ENCODE measurements around the gene OAT.

Gene OAT

GRCh38 chr10:124376411-124376810, 42.3 kb downstream of the OAT start:
- TF ChIP-seq, protein P1, sequence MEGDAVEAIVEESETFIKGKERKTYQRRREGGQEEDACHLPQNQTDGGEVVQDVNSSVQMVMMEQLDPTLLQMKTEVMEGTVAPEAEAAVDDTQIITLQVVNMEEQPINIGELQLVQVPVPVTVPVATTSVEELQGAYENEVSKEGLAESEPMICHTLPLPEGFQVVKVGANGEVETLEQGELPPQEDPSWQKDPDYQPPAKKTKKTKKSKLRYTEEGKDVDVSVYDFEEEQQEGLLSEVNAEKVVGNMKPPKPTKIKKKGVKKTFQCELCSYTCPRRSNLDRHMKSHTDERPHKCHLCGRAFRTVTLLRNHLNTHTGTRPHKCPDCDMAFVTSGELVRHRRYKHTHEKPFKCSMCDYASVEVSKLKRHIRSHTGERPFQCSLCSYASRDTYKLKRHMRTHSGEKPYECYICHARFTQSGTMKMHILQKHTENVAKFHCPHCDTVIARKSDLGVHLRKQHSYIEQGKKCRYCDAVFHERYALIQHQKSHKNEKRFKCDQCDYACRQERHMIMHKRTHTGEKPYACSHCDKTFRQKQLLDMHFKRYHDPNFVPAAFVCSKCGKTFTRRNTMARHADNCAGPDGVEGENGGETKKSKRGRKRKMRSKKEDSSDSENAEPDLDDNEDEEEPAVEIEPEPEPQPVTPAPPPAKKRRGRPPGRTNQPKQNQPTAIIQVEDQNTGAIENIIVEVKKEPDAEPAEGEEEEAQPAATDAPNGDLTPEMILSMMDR (IDR thresholded peaks at IDR 0.05; ENCODE audit: insufficient read depth, low read length): no peak
- no peak for TF ChIP-seq GABPA (IDR thresholded peaks at IDR 0.05; ENCODE audit: low read depth)
- no peak for TF ChIP-seq SPI1 (IDR thresholded peaks at IDR 0.05; ENCODE audit: borderline replicate concordance, low read depth)
- TF ChIP-seq, protein P2, sequence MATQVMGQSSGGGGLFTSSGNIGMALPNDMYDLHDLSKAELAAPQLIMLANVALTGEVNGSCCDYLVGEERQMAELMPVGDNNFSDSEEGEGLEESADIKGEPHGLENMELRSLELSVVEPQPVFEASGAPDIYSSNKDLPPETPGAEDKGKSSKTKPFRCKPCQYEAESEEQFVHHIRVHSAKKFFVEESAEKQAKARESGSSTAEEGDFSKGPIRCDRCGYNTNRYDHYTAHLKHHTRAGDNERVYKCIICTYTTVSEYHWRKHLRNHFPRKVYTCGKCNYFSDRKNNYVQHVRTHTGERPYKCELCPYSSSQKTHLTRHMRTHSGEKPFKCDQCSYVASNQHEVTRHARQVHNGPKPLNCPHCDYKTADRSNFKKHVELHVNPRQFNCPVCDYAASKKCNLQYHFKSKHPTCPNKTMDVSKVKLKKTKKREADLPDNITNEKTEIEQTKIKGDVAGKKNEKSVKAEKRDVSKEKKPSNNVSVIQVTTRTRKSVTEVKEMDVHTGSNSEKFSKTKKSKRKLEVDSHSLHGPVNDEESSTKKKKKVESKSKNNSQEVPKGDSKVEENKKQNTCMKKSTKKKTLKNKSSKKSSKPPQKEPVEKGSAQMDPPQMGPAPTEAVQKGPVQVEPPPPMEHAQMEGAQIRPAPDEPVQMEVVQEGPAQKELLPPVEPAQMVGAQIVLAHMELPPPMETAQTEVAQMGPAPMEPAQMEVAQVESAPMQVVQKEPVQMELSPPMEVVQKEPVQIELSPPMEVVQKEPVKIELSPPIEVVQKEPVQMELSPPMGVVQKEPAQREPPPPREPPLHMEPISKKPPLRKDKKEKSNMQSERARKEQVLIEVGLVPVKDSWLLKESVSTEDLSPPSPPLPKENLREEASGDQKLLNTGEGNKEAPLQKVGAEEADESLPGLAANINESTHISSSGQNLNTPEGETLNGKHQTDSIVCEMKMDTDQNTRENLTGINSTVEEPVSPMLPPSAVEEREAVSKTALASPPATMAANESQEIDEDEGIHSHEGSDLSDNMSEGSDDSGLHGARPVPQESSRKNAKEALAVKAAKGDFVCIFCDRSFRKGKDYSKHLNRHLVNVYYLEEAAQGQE (IDR thresholded peaks at IDR 0.05; ENCODE audit: insufficient replicate concordance, low read depth): no peak
- TF ChIP-seq POLR2AphosphoS5 (IDR thresholded peaks at IDR 0.05; ENCODE audit: low read depth): no peak
- no peak for DNase-seq (ENCODE audit: low read depth in 1 of 2, low spot score in 1 of 2)
- no peak overlapping the region for H3K4me3 ChIP-seq (replicated peaks; ENCODE audit: insufficient read depth, low read length)
- H3K27ac ChIP-seq (replicated peaks): no peak overlapping the region
- H3K27me3 ChIP-seq (ENCODE audit: insufficient read depth, poor library complexity, severe bottlenecking): peaks cover 9% of the 10 kb centered on the region

DNA sequence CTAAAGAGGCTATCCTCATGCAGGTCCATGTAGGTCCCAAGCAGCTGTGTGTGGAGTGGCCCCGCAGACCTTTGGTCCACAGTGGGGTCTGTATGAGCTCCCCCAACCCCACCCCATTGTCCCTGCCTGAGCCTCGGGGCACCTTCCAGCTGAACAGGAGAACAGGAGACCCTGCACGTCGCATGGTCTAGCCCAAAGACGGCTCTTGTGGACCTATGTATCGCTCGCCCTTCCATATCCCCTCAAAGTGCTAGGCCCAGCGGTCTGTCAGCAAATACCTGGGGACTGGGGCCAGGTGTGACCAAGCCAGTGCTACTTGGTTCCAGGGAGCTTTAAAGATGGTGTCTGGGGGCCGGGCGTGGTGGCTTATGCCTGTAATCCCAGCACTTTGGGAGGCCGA, 43.0 kb downstream of the OAT start:
- DNase-seq (ENCODE audit: low read depth in 1 of 2, low spot score in 1 of 2): no peak
- Histone ChIP-seq H3K4me3 (replicated peaks; ENCODE audit: insufficient read depth, low read length) (no peak overlapping the region), H3K27me3 (ENCODE audit: insufficient read depth, poor library complexity, severe bottlenecking) (peaks cover 3% of the 10 kb centered on the region), H3K27ac (replicated peaks) (no peak overlapping the region)
- no peak for TF ChIP-seq POLR2AphosphoS5 (IDR thresholded peaks at IDR 0.05; ENCODE audit: low read depth)
- no peak for TF ChIP-seq SPI1 (IDR thresholded peaks at IDR 0.05; ENCODE audit: borderline replicate concordance, low read depth)

DNA sequence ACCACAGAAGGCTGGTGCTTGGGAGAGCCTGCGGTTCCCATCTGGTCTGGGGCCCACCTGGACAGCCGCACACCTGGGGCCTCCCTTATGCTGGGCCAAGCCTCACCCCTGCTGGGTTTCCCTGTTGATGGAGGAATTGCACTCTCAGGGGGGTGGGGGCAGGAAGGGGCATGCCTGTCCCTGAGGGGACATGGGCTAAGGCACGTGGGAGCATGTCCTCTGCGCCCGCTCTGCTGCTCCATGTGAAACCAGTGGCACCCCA, 43.4 kb downstream of the OAT start:
- TF ChIP-seq, protein P1 (IDR thresholded peaks at IDR 0.05; ENCODE audit: insufficient read depth, low read length): no peak
- TF ChIP-seq GABPA (IDR thresholded peaks at IDR 0.05; ENCODE audit: low read depth) (no peak), POLR2AphosphoS5 (IDR thresholded peaks at IDR 0.05; ENCODE audit: low read depth) (no peak), SPI1 (IDR thresholded peaks at IDR 0.05; ENCODE audit: borderline replicate concordance, low read depth) (no peak)
- TF ChIP-seq, protein P2 (IDR thresholded peaks at IDR 0.05; ENCODE audit: insufficient replicate concordance, low read depth): no peak
- Histone ChIP-seq H3K27ac (replicated peaks) (no peak overlapping the region), H3K4me3 (replicated peaks; ENCODE audit: insufficient read depth, low read length) (no peak overlapping the region), H3K27me3 (ENCODE audit: insufficient read depth, poor library complexity, severe bottlenecking) (peaks cover 5% of the 10 kb centered on the region)
- no peak for DNase-seq (ENCODE audit: low read depth in 1 of 2, low spot score in 1 of 2)

DNA sequence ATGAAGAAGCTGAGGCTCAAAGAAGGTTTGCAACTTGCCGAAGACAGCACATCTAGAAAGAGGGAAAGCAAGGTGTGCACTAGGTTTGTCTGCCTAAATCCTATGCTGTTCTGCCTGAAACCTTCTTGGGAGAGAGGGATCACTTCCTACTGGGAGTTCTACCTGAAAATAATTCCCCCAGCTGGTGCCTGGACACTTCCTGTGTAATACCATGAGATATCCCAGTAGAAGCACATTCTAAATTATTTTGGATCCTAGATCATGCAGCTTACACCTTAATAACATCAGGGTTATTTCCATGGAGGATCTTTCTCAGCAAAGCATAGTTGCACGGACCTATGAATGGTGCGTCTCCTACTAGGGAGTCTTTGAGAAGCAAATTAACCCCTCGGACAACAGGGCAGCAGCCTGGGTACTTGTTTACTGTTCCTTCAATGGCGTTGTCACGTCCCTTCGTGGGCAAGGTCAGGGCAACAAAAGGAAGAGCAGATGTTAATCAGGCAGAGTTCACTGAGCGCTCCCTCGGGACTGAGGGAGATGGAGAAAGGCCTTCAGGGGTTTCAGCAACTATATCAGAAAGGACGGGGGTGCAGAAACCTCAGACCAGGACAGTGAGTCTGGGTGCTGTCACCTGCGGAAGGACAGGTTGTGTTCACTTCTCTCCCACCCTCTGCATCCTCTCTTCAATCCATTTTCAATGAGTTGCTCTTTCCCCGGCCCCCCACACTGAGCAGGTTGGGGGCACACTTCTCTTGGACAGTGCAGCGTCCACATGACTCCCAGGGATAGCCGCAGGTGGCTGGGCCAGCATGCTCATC, 44.0 kb downstream of the OAT start:
- no peak for DNase-seq (ENCODE audit: low read depth in 1 of 2, low spot score in 1 of 2)
- Histone ChIP-seq H3K27me3 (ENCODE audit: insufficient read depth, poor library complexity, severe bottlenecking) (peaks cover 10% of the 10 kb centered on the region), H3K27ac (replicated peaks) (no peak overlapping the region), H3K4me3 (replicated peaks; ENCODE audit: insufficient read depth, low read length) (no peak overlapping the region)
- no peak for TF ChIP-seq POLR2AphosphoS5 (IDR thresholded peaks at IDR 0.05; ENCODE audit: low read depth)
- TF ChIP-seq SPI1 (IDR thresholded peaks at IDR 0.05; ENCODE audit: borderline replicate concordance, low read depth): no peak
- TF ChIP-seq, protein P1 (IDR thresholded peaks at IDR 0.05; ENCODE audit: insufficient read depth, low read length): no peak
- TF ChIP-seq, protein P2 (IDR thresholded peaks at IDR 0.05; ENCODE audit: insufficient replicate concordance, low read depth): no peak
